ENCODE results near the gene EZH2.

Gene EZH2

GRCh38 chr7:148852272-148852671 lies 31.8 kb downstream of the EZH2 start:
- no peak for DNase-seq

GRCh38 chr7:148850564-148850963 lies 33.5 kb downstream of the EZH2 start:
- DNase-seq: no peak

DNA sequence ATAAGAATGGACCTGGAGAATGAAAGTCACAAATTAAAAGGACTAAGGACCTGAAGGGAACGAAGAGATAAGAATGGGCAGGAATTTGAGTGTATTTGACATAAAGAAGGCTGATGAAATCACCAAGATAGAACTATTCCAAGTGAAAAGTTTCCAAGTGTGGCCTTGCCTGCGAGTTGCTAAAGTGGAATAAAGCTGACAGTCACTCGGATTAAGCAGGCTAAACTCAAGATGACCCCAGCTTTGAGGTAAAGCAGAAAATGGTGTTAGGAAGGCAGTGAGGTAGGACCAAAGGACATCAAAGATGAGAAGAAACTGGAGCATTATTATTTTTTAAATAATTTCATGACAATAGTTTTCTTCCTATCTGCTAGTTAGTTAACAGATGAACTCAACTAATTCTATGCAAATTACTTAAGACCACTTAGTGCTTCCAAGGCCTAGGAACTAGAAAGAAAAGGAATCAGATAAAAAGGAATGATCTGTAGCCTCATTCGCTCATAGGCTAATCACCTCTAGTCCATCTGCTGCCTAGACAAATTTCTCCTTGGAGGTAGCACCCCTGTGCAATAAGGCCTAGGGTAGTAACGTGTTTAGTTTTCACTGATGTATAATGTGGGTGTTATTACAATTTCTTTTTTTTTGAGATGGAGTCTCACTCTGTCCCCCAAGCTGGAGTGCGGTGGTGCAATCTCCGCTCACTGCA lies 34.5 kb downstream of the EZH2 start:
- DNase-seq: no peak

DNA sequence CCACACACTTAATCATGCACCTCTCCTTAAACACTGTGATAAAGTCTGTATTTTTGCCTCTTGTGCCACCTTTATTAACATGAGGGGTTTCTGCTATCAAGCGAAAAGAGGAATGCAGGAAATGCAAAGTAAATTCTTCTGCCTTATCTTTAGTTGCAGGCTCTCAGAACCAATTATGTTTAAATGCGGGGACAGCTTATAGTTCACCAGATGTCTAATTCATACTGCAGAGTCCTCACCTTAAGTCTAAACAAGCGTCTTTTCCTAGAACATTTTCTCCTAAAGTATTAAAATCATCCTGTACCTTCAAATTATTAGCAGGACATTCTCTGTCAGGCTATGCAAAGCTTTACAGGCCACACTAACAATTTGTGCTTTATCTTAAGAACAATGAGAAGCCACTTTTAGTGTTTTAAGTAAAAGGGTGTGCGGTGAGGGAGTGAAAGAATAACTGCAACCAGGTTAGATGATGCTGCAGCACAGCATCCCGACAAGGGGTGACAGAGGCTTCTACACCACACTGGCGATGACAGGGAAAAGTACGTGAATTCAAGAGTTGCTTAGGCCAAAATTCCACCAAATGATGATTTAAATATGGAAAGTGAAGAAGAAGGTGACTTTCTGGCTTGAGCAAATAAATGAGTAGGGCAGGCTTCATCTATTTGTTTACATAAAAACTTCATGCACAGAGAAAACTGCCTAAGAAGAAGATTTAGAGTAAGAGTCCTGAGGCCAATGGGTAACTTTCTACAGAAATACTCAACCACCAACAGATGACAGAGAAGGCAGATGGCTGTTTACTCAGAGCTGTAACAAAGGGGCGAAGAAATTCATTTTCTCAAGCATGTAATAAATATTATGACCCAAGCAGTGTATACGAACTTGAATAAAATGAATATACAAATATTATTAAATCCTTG lies 36.0 kb downstream of the EZH2 start:
- DNase-seq: no peak

- DNase-seq: no peak
Measured at GRCh38 chr7:148838905-148839304, 45.2 kb downstream of the EZH2 start.

GRCh38 chr7:148835854-148836253 lies 48.2 kb downstream of the EZH2 start:
- no peak for DNase-seq

DNA sequence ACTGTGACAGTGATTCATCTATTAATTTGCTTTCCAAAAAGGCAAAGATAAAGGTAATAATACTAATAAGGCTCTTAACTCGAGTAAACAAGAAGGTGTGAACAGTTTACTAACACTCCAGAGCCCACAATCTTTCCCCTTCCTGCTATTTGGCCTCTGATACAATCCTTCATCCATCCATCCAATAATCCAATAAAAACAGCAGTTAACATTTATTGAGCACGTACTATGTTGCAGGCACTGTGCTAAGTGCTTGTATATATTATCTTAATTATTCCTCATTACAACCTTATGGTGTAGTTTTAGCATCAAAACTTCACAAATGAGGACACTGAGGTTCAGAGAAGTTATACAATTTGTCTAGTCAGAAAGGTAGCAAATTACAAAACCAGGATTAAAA lies 49.5 kb downstream of the EZH2 start:
- DNase-seq: no peak

DNA sequence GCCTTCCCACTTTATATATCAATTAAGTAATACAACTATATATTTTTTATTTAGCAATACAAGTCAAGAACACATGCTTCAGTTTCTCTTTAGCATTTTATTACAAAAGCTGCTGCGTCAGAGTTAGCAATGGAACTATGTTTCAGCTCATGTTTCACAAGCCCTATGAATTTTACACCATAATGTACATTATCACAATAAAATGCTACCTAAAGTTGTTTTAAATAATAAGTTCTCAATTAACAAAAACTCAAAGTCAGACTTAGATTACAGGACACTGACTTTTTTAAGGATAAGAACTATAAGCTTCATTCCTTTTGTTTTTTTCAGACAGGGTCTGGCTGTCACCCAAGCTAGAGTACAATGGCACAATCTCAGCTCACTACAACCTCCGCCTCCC lies 52.3 kb downstream of the EZH2 start:
- no peak for DNase-seq

GRCh38 chr7:148830897-148831692 lies 53.0 kb downstream of the EZH2 start:
- no peak for DNase-seq

DNA sequence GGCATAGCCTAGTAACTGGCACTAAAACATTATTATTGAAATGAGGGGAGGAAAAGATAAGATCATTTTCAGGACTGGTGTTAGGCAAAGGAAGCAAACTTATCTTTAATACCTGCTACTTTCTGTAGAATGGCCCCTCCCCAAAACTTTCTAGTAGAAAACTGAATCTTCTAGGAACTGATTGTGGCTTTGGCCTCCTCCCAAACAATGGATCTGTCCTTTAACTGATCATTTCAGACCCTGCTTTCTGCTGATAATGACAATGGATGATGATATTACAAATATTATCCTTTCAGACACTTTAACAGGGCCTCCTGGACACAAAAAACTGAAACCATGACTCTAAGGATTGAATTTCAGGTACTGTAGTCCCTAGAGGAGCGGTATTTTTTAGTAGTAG lies 55.1 kb downstream of the EZH2 start:
- no peak for DNase-seq

DNA sequence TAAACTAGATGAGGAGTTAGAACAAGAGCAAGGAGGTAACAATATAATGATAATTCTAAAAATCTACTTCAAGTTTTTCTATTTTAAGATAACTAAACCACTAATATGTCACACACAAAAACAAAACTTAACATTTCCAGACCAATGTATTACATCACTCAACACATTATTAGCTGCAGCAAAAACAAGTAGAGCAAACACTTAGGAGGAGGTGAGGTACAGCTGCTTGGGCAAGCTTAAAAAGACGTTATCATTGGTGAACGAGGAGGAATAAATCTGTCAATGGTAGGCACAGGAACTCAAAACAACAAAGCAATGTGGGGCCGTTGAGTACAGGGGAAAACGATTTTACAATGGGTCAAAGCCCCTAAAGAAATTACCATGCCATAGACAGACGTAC lies 58.8 kb downstream of the EZH2 start:
- DNase-seq: no peak

DNA sequence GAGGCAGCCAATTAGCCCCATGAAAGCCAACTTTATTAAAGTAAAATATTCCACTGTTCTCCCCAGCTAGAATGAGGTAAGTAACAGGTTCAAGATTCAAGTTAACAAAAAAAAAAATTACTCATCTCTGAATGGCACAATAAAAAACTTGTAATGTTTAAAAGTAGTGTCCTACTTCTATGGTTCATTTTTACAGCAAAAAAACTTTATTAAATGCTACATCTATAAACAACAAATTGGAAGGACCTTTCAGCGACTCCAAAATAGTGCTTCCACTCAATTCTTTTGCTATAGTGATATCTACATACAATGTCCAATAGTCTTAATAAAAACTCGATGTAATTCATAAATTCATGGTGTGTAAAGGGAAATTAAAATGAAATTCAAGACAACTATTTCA lies 59.2 kb downstream of the EZH2 start:
- no peak for DNase-seq

- DNase-seq: no peak
Measured at GRCh38 chr7:148821422-148821821, 62.7 kb downstream of the EZH2 start.

DNA sequence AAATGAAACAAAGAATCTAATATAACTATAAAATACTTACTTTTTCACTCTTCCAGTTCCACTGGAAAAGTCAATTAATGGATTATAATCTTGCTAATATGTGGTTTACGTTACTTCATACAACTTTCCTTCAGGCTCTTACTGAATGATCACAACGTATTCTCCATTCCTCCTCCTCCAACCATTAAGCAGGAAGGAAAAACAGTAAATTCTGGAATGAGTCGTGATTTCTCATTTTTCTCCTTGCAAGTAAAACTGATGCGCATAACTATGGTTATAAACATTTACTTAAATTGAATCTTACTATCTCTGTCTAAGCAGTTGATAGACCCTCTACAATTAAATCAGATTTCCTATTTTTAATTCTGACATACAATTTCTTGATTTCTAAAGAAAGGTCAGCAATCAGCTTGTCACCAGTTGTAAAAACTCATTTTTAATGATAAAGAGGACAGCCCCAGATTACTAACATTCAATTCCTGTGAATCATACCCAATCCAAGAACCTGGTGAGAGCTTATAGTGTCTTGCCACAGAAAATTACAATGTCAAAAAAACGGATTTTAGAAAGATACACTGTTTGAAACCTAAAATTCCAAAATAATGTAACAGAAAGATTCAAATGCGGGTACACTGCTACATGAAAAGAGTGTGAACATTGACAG lies 64.3 kb downstream of the EZH2 start:
- DNase-seq: no peak

GRCh38 chr7:148815612-148816011 lies 68.5 kb downstream of the EZH2 start:
- DNase-seq: no peak

DNA sequence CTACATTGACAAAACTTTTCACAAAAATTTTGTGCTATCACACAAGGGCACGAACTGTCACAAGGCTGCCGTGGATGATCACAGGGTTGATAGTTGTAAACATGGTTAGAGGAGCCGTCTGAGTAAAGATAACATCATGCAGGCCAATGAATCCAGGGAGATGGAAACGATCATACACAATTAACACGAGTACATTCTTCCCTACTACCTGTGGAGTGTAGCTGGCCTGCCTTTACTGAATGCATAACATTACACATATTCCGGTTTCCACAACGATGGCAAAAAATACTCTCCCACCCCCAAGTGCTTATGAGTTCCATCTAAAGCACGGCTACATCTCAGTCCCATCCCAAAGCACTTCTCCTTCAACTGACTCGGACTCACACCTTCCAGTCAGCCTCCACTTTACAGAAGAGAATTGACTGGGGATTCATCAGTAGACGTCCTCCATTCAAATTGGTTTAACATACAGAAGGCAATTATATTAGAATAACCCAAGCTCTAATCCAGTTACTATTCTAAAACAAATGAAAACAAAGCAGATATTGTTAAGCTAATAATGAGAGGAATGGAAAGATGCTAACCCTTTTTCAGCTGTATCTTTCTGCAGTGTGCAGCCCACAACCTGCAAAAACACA lies 69.0 kb downstream of the EZH2 start:
- no peak for DNase-seq

DNA sequence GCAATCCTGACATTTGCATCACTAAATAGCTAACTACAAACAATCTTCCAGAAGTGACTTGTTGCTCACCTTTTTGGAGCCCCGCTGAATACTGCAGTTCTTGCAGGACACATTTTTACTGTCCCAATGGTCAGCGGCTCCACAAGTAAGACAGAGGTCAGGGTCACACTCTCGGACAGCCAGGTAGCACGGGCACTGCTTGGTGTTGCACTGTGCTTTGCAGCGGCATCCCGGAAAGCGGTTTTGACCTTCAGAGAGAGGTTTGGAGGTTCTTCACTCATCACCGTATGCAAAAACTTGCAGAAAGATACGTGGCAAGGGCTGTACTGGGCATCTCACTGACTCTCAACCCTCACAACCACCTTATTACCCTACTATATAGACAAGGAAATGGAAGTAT lies 70.2 kb downstream of the EZH2 start:
- no peak for DNase-seq

GRCh38 chr7:148811892-148812291 lies 72.2 kb downstream of the EZH2 start:
- DNase-seq: no peak

GRCh38 chr7:148809856-148810255 lies 74.2 kb downstream of the EZH2 start:
- no peak for DNase-seq

- DNase-seq: no peak
Measured at GRCh38 chr7:148807436-148807835, 76.7 kb downstream of the EZH2 start.

GRCh38 chr7:148806187-148806586 lies 77.9 kb downstream of the EZH2 start:
- DNase-seq: no peak
